HEK293 (cell line): ENCODE results near the gene PRSS33.
A peak's percentile ranks its signal among the peaks of the same experiment; 100 is the strongest.

Source experiments
- CTCF ChIA-PET: fragments of 350-600 bp; formaldehyde crosslinking; extraction: SDS; loops from one replicate; lab custom pipeline; 2021; ENCODE audit warnings: antibody characterized with exemption; lab: Yijun Ruan, JAX
- POLR2A ChIA-PET: fragments of 300-600 bp; formaldehyde crosslinking; extraction: SDS; loops from one replicate; lab custom pipeline; 2020; ENCODE audit warnings: antibody characterized with exemption, inconsistent platforms; lab: Yijun Ruan, JAX
- H3K27ac ChIP-seq: fragments of 200-500 bp; sonication (Bioruptor generic); 2 replicates; pipeline ENCODE4 v1.5.1; 2014; ENCODE audit warnings: low read depth, low read length, control low read depth, inconsistent platforms; ENCODE audit errors: extremely low read depth
- H3K36me3 ChIP-seq, 2 experiments: fragments of 200-500 bp in 1 of 2; sonication (Bioruptor generic) in 1 of 2; 1 replicate in 1 of 2; 2 replicates in 1 of 2; pipeline ENCODE4 v1.5.1; 2014 to 2017; ENCODE audit warnings: inconsistent platforms in 2 of 2, low read length in 2 of 2; ENCODE audit not compliant: control insufficient read depth in 2 of 2, insufficient read depth in 1 of 2
- H3K4me1 ChIP-seq: fragments of 200-500 bp; sonication (Bioruptor generic); 2 replicates; pipeline ENCODE4 v1.5.1; 2014; ENCODE audit warnings: mild to moderate bottlenecking, low read length, inconsistent platforms; ENCODE audit not compliant: control insufficient read depth, insufficient read depth
- H3K4me3 ChIP-seq: 2 replicates; pipeline ENCODE4 v1.5.1; 2011; ENCODE audit warnings: low read depth, mild to moderate bottlenecking, control low read depth, low read length, moderate library complexity
- H3K9me3 ChIP-seq: fragments of 200-500 bp; sonication (Bioruptor generic); 2 replicates; pipeline ENCODE4 v1.5.1; 2014; ENCODE audit warnings: low read depth, low read length, inconsistent platforms; ENCODE audit not compliant: control insufficient read depth, insufficient read depth
- BCL11B ChIP-seq: fragments of 450-650 bp; formaldehyde crosslinking; IDR thresholded peaks from 2 replicates; pipeline ENCODE4 v1.5.1; 2016; ENCODE audit warnings: low read depth, missing biosample characterization, missing genetic modification characterization
- GLI4 ChIP-seq: fragments of 450-650 bp; formaldehyde crosslinking; IDR thresholded peaks from 2 replicates; pipeline ENCODE4 v1.5.1; 2016; ENCODE audit warnings: missing biosample characterization, missing genetic modification characterization
- GLIS1 ChIP-seq: fragments of 450-650 bp; formaldehyde crosslinking; IDR thresholded peaks from 2 replicates; pipeline ENCODE4 v1.5.1; 2016; ENCODE audit warnings: missing biosample characterization, missing genetic modification characterization
- PRDM1 ChIP-seq: fragments of 450-650 bp; formaldehyde crosslinking; IDR thresholded peaks from 2 replicates; pipeline ENCODE4; 2016; ENCODE audit warnings: missing biosample characterization, missing genetic modification characterization
- SP2 ChIP-seq: fragments of 450-650 bp; formaldehyde crosslinking; IDR thresholded peaks from 2 replicates; pipeline ENCODE4 v1.5.1; 2016; ENCODE audit warnings: missing biosample characterization, missing genetic modification characterization
- SP3 ChIP-seq: fragments of 450-650 bp; formaldehyde crosslinking; IDR thresholded peaks from 2 replicates; pipeline ENCODE4 v1.5.1; 2016; ENCODE audit warnings: missing biosample characterization, missing genetic modification characterization
- TRIM28 ChIP-seq: IDR thresholded peaks from 2 replicates; pipeline ENCODE4 v1.6.1; 2011; ENCODE audit warnings: low read length, control low read depth, borderline replicate concordance
- YY2 ChIP-seq: fragments of 450-650 bp; formaldehyde crosslinking; IDR thresholded peaks from 2 replicates; pipeline ENCODE4 v1.5.1; 2016; ENCODE audit warnings: missing biosample characterization, missing genetic modification characterization
- ZFP3 ChIP-seq: fragments of 450-650 bp; formaldehyde crosslinking; IDR thresholded peaks from 2 replicates; pipeline ENCODE4 v1.5.1; 2016; ENCODE audit warnings: low read depth, missing biosample characterization, missing genetic modification characterization
- ZFP37 ChIP-seq: fragments of 450-650 bp; formaldehyde crosslinking; IDR thresholded peaks from 2 replicates; pipeline ENCODE4 v1.5.1; 2016; ENCODE audit warnings: missing biosample characterization, missing genetic modification characterization
- ZNF112 ChIP-seq: fragments of 450-650 bp; formaldehyde crosslinking; IDR thresholded peaks from 2 replicates; pipeline ENCODE4 v1.5.0; 2017; ENCODE audit warnings: missing biosample characterization, missing genetic modification characterization
- ZNF114 ChIP-seq: fragments of 450-650 bp; formaldehyde crosslinking; IDR thresholded peaks from 2 replicates; pipeline ENCODE4 v1.5.0; 2017; ENCODE audit warnings: missing biosample characterization, missing genetic modification characterization
- ZNF175 ChIP-seq: fragments of 450-650 bp; formaldehyde crosslinking; IDR thresholded peaks from 2 replicates; pipeline ENCODE4 v1.5.1; 2016; ENCODE audit warnings: missing biosample characterization, missing genetic modification characterization
- ZNF214 ChIP-seq: fragments of 450-650 bp; formaldehyde crosslinking; IDR thresholded peaks from 2 replicates; pipeline ENCODE4 v1.5.1; 2017; ENCODE audit warnings: missing biosample characterization, mild to moderate bottlenecking, missing genetic modification characterization, borderline replicate concordance
- ZNF221 ChIP-seq: fragments of 450-650 bp; formaldehyde crosslinking; IDR thresholded peaks from 2 replicates; pipeline ENCODE4 v1.5.1; 2017; ENCODE audit warnings: missing biosample characterization, missing genetic modification characterization, borderline replicate concordance
- ZNF324 ChIP-seq: fragments of 450-650 bp; formaldehyde crosslinking; IDR thresholded peaks from 2 replicates; pipeline ENCODE4 v1.5.1; 2016; ENCODE audit warnings: missing biosample characterization, missing genetic modification characterization
- ZNF341 ChIP-seq: fragments of 450-650 bp; formaldehyde crosslinking; IDR thresholded peaks from 2 replicates; pipeline ENCODE4; 2016; ENCODE audit warnings: low read depth, missing biosample characterization, missing genetic modification characterization
- ZNF350 ChIP-seq: fragments of 450-650 bp; formaldehyde crosslinking; IDR thresholded peaks from 2 replicates; pipeline ENCODE4 v1.5.0; 2017; ENCODE audit warnings: missing biosample characterization, mild to moderate bottlenecking, missing genetic modification characterization
- ZNF354C ChIP-seq: fragments of 450-650 bp; formaldehyde crosslinking; IDR thresholded peaks from 2 replicates; pipeline ENCODE4 v1.5.1; 2016; ENCODE audit warnings: missing biosample characterization, missing genetic modification characterization, low read depth, borderline replicate concordance
- ZNF37A ChIP-seq: fragments of 450-650 bp; IDR thresholded peaks from 2 replicates; pipeline ENCODE4 v1.5.1; 2018; ENCODE audit warnings: missing biosample characterization, missing genetic modification characterization
- ZNF426 ChIP-seq: fragments of 450-650 bp; formaldehyde crosslinking; IDR thresholded peaks from 2 replicates; pipeline ENCODE4 v1.5.1; 2017; ENCODE audit warnings: missing biosample characterization, missing genetic modification characterization, mild to moderate bottlenecking, inconsistent platforms, moderate library complexity
- ZNF488 ChIP-seq: fragments of 450-650 bp; formaldehyde crosslinking; IDR thresholded peaks from 2 replicates; pipeline ENCODE4 v1.5.1; 2016; ENCODE audit warnings: missing biosample characterization, missing genetic modification characterization
- ZNF513 ChIP-seq: fragments of 450-650 bp; IDR thresholded peaks from 2 replicates; pipeline ENCODE4 v1.5.1; 2018; ENCODE audit warnings: missing biosample characterization, missing genetic modification characterization
- ZNF561 ChIP-seq: fragments of 450-650 bp; IDR thresholded peaks from 2 replicates; pipeline ENCODE4 v1.5.1; 2018; ENCODE audit warnings: missing biosample characterization, missing genetic modification characterization, borderline replicate concordance
- ZNF571 ChIP-seq: fragments of 450-650 bp; formaldehyde crosslinking; IDR thresholded peaks from 2 replicates; pipeline ENCODE4 v1.5.0; 2017; ENCODE audit warnings: missing biosample characterization, missing genetic modification characterization
- ZNF600 ChIP-seq: fragments of 450-650 bp; formaldehyde crosslinking; IDR thresholded peaks from 2 replicates; pipeline ENCODE4 v1.5.1; 2016; ENCODE audit warnings: missing biosample characterization, missing genetic modification characterization
- ZNF629 ChIP-seq: fragments of 450-650 bp; formaldehyde crosslinking; IDR thresholded peaks from 2 replicates; pipeline ENCODE4 v1.5.1; 2017; ENCODE audit warnings: missing biosample characterization, missing genetic modification characterization
- ZNF664 ChIP-seq: fragments of 450-650 bp; formaldehyde crosslinking; IDR thresholded peaks from 2 replicates; pipeline ENCODE4 v1.5.1; 2016; ENCODE audit warnings: missing biosample characterization, missing genetic modification characterization
- ZNF777 ChIP-seq: fragments of 450-650 bp; formaldehyde crosslinking; IDR thresholded peaks from 2 replicates; pipeline ENCODE4 v1.5.1; 2017; ENCODE audit warnings: missing biosample characterization, missing genetic modification characterization, borderline replicate concordance
- ZNF792 ChIP-seq: fragments of 450-650 bp; formaldehyde crosslinking; IDR thresholded peaks from 2 replicates; pipeline ENCODE4 v1.5.1; 2016; ENCODE audit warnings: missing biosample characterization, missing genetic modification characterization
- TF ChIP-seq, protein P1 (sequence below): fragments of 450-650 bp; formaldehyde crosslinking; IDR thresholded peaks from 2 replicates; pipeline ENCODE4 v1.5.1; 2017; ENCODE audit warnings: missing biosample characterization, missing genetic modification characterization

PRSS33 gene

GRCh38 chr16:2752850-2753732, 34.3 kb downstream of the PRSS33 start (continued):
- TF ChIP-seq ZNF426 (tag by site-specific recombination) (0 out of 2 replicates have a peak, but pooled peaks have one; percentile 10), GLI4 (no peak), SP2 (0 out of 2 replicates have a peak, but pooled peaks have one; percentile 14), ZNF561 (tag by site-specific recombination) (0 out of 2 replicates have a peak, but pooled peaks have one; percentile 41), ZNF214 (no peak), ZFP37 (peak; percentile 48; the same call in 1 of the 2 replicates), SP3 (tag by site-specific recombination) (peak; percentile 59)

DNA sequence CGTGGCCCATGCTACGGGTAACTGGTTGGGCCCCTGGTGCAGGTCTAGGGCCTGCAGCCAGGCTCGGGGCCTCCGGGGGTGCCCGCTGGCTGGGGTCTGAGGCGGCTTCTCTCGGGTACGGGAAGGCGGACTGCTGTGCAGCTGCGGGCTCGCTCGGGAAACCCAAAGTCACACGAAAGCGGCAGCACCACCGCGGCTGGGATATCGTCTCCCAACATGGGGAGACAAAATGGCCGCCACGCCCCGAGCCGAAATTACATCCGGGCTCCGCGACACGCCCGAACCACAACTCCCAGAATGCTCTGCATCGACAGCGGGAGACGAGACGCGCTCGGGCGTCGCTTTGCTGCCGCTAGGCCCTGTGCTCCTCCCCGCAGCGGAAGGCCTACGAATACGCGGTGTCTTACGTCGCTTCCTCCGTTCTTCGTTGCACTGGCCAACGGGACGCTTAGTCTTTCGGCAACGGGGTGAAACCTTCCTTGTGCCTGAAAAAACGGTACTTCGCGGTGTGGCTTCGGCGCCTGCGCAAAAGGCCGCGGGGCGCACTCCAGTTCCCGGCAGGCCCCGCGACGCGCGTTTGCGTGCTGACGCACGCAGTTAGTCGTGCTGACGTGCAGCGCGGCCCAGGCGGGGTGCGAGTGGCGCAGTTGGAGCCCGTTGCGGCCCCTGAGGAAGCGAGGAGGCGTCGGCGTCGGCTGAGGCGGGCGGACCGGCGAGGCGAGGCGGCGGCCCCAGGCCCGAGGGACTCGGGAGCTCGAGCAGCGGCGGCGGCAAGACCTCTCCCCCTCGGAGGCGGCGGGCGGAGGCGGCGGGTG, 35.1 kb downstream of the PRSS33 start, which contains the start of gene SRRM2:
TSS of gene SRRM2 (plus strand) at position 604 of the 815 bp plus-strand sequence. CDS start 3,727 bp downstream, outside the sequence.
- peak within 1 kb of the TSS; percentile 97 for H3K27ac ChIP-seq
- ChIA-PET CTCF (interaction anchor here (1.3 to 1.9 kb wide), 2 partner anchors 116 kb away, joined by 4 to 7 read pairs; no protein-coding TSS in a partner anchor), POLR2A (interaction anchor here (0.5 to 2.0 kb wide), 26 partner anchors 11 to 970 kb away, joined by 3 to 22 read pairs (median 4); partner anchors contain the start of genes ELOB, FLYWCH2, KCTD5 and NUBP2)
- H3K36me3 ChIP-seq: peaks cover 9 to 53% of the 10 kb centered on the region in 2 experiments
- peak within 1 kb of the TSS; percentile 96 for H3K4me3 ChIP-seq
- H3K9me3 ChIP-seq: no peaks in the 10 kb centered on the region
- H3K4me1 ChIP-seq: peaks cover 5% of the 10 kb centered on the region
- TF ChIP-seq ZNF571 (no peak), TRIM28 (no peak; the same call in 1 of the 2 replicates), ZNF112 (tag by site-specific recombination) (no peak), ZNF600 (no peak), YY2 (tag by site-specific recombination) (peak; percentile 92), ZNF37A (tag by site-specific recombination) (peak; percentile 43; the same call in 1 of the 2 replicates), ZFP3 (tag by site-specific recombination) (no peak), ZNF324 (tag by site-specific recombination) (peak; percentile 60; the same call in 1 of the 2 replicates), ZNF221 (tag by site-specific recombination) (0 out of 2 replicates have a peak, but pooled peaks have one; percentile 44), ZNF350 (tag by site-specific recombination) (no peak), ZNF629 (tag by site-specific recombination) (peak; percentile 89), ZNF341 (tag by site-specific recombination) (peak; percentile 79), PRDM1 (tag by site-specific recombination) (no peak), ZNF354C (no peak), ZNF114 (tag by site-specific recombination) (no peak), ZNF792 (tag by site-specific recombination) (no peak), ZNF664 (tag by site-specific recombination) (peak; percentile 25; the same call in 1 of the 2 replicates), ZNF513 (tag by site-specific recombination) (peak; percentile 32; the same call in 1 of the 2 replicates), BCL11B (tag by site-specific recombination) (no peak), ZNF488 (no peak), GLIS1 (peak; percentile 51; the same call in 1 of the 2 replicates), ZNF777 (tag by site-specific recombination) (peak; percentile 49; the same call in 1 of the 2 replicates), ZNF175 (tag by site-specific recombination) (no peak)
- TF ChIP-seq, protein P1, sequence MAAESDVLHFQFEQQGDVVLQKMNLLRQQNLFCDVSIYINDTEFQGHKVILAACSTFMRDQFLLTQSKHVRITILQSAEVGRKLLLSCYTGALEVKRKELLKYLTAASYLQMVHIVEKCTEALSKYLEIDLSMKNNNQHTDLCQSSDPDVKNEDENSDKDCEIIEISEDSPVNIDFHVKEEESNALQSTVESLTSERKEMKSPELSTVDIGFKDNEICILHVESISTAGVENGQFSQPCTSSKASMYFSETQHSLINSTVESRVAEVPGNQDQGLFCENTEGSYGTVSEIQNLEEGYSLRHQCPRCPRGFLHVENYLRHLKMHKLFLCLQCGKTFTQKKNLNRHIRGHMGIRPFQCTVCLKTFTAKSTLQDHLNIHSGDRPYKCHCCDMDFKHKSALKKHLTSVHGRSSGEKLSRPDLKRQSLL: no peak; the same call in 1 of the 2 replicates
